ENCODE measurements around the gene IRF2. TPM values are rescaled to one million over a fixed set of nuclear protein-coding genes. Genes with fewer than 3 reads are reported as not detected.

Gene IRF2
- total and polyA plus RNA-seq, 2 of the 8 experiments (the other 6 are each of a cell fraction or from before 2014, with no cell fraction given) = 13.8 to 17.0 TPM

DNA sequence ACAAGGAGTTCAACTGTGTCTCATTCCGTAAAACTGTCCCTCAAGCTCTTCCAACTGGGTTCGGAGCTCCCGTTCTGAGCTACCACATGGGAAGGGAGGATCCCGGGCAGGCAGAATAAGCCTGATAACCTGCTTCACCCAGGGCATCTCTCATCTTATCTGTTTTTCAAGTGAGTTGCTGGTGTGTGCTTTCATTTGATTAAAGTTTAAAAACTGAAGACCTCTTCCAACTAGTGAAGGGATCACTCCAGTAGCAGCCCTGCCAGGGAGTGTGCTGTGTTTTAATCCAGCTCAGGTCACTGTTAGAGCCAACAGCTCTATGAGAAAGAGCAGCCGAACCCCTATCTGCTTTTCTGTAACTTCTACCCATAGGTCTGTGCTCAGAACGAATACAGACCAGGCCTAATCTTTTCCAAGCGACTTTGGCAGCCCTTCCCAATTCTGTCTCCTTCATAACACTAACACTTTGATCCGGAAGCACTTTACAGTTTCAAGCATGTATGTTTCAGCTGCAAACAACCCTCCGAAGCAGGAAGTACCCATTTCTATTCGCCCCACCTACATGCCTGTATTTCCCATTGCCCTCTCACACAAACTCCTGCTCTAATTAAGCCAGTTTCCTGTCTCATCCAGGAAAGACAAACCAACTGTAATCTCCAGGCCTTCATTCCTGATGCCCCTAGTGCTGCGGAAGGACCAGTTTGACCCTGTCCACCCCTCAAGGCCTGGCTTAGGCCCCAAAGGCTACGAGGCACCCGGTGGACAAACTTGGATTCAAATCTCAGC lies 60.9 kb downstream of the IRF2 start (continued):
- TF ChIP-seq TEAD4 (IDR thresholded peaks at IDR 0.05; ENCODE audit: low read depth, low read length) (no peak), TAF7 (optimal IDR thresholded peaks at IDR 0.05; ENCODE audit: borderline replicate concordance, low read depth, low read length) (no peak), E2F6 (IDR thresholded peaks at IDR 0.05) (no peak), CBX5 (IDR thresholded peaks at IDR 0.05; ENCODE audit: low read depth, low read length) (no peak), JUND (IDR thresholded peaks at IDR 0.05; ENCODE audit: low read length) (no peak)
